Activated T-cell treated with anti-CD3 and anti-CD28 coated beads, Interleukin-2, amount 50 U/mL, for 4 hours (primary cell): ENCODE measurements around the gene DNAAF1. TPM values are rescaled to one million over a fixed set of nuclear protein-coding genes. Genes with fewer than 3 reads are reported as not detected.

Experiments used
- ATAC-seq, 2 donors: fragments of 200-7000 bp; cut with Tn5 transposase; one replicate each; pipeline ENCODE4 v1.10.0; 2021
- DNase-seq: peaks from one replicate; pipeline ENCODE4 v3.0.0-alpha.2; 2020
- H3K27me3 Mint-ChIP-seq: one replicate; pipeline ENCODE4 v1.8.0; 2021; ENCODE audit warnings: low read depth, mixed read lengths
- H3K36me3 Mint-ChIP-seq: one replicate; pipeline ENCODE4 v1.8.0; 2022; ENCODE audit warnings: mixed read lengths; ENCODE audit not compliant: insufficient read depth
- H3K4me1 Mint-ChIP-seq: one replicate; pipeline ENCODE4 v1.8.0; 2021; ENCODE audit warnings: low read depth, mixed read lengths
- H3K4me3 Mint-ChIP-seq: one replicate; pipeline ENCODE4 v1.8.0; 2021; ENCODE audit warnings: mild to moderate bottlenecking, moderate library complexity, mixed read lengths
- H3K9me3 Mint-ChIP-seq: one replicate; pipeline ENCODE4 v1.8.0; 2021; ENCODE audit warnings: mixed read lengths
- total RNA-seq, 3 donors: library from RNA; stranded (reverse); gene quantifications; one replicate each; pipeline ENCODE4 v1.2.1, GENCODE V29; 2021

DNAAF1 gene
- total RNA-seq, 3 donors from 2014 or later, result not detected

DNA sequence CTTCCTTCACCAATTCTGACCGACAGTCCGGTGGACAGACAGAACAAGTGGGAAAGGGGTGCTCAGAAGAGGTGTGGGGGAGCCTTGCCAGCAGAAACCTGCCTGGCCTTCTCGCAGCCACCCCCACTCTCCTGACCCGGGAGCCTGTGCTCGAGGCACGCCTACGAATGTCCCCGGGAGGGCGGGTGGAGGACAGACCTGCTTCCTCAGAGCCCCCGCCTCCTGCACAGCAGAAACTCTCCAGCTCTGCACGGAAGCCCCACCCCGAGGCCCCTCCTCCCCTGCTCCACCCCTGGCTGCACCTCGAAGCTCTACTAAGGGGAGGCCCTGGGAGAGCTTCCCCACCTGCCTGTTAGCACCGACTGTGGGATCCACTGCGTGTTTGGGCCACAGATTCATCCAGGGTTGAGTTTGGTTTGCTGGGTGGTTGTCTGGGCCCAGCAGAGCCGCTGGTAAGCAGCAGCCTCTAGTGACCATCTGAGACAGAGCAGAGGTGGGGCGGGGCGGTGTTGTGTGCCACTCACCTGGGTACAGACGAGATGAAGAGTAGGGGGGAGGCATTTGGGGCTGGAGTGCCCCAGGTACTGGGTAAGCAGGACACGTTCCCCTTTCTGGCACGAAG is 35.5 kb downstream of the DNAAF1 start:
- H3K4me1 Mint-ChIP-seq, result peaks cover 19% of the 10 kb centered on the region
- ATAC-seq, result no peak

DNA sequence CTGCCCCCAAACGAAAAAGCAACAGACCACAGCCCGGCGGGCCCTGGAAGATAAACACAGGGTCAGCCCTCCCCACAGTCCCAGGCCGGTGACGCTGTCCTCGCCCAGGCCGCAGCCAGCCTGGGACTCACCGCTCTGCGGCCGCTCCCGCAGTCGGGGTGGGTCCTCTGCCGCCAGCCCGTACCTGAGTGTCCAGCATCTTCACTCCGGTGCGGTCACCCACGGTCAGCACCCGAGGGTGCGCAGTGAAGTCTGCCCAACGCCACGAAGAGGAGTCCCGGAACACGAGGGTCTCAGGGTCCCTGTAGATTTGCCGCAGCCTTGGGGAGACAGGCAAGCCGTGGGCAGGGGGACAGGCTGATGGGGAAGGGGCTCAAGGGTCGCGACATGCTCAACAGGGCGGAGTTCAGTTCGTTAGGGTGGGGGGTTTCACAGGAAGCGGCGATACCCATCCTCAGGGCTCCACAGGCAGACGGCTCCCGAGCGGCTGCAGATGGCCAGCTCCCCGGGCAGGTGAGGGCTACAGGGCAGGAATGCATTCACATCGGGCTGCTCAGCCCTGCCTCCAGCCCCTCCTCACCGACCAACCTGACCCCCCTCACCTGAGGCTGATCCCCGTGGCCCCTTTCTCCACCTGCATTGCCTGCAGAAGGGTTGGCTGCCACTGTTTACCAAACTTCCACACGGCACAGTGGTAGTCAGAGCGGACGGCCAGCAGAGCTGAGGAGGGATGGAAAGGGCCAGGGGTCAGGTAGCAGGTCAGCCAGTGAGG is 36.2 kb downstream of the DNAAF1 start:
- Mint-ChIP-seq H3K27me3 (no peaks in the 10 kb centered on the region), H3K9me3 (no peaks in the 10 kb centered on the region), H3K36me3 (peaks cover 13% of the 10 kb centered on the region), H3K4me1 (peaks cover 21% of the 10 kb centered on the region), H3K4me3 (no peak overlapping the region)
- no peak for ATAC-seq
- DNase-seq, result no peak

More for the DNA sequence above, 35.5 kb downstream of the DNAAF1 start:
- Mint-ChIP-seq H3K9me3 (no peaks in the 10 kb centered on the region), H3K4me3 (no peak overlapping the region), H3K27me3 (no peaks in the 10 kb centered on the region), H3K36me3 (peaks cover 13% of the 10 kb centered on the region)
- no peak for DNase-seq

DNA sequence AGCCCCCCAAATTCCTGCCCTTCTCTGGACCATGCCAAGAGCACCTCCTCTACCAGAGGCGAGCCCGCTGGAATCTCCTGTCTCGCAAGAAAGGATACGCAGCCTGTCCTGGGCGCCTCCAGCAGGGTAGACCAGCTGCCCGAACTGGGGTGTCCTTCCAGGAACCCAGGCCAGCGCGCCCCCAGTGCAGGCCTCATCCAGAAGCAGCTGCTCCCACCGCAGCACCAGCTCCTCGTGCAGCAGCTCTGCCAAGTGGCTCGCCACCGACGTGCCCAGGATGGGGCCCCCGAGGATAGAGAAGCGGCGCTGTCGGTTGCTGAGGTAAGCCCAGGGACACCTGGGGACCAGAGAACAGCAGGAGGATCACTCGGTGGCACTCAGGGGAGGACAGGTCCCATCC is 37.0 kb downstream of the DNAAF1 start:
- Mint-ChIP-seq H3K4me3 (no peak overlapping the region), H3K4me1 (peaks cover 24% of the 10 kb centered on the region), H3K36me3 (peaks cover 13% of the 10 kb centered on the region), H3K27me3 (no peaks in the 10 kb centered on the region), H3K9me3 (no peaks in the 10 kb centered on the region)
- DNase-seq, result no peak
- no peak for ATAC-seq

DNA sequence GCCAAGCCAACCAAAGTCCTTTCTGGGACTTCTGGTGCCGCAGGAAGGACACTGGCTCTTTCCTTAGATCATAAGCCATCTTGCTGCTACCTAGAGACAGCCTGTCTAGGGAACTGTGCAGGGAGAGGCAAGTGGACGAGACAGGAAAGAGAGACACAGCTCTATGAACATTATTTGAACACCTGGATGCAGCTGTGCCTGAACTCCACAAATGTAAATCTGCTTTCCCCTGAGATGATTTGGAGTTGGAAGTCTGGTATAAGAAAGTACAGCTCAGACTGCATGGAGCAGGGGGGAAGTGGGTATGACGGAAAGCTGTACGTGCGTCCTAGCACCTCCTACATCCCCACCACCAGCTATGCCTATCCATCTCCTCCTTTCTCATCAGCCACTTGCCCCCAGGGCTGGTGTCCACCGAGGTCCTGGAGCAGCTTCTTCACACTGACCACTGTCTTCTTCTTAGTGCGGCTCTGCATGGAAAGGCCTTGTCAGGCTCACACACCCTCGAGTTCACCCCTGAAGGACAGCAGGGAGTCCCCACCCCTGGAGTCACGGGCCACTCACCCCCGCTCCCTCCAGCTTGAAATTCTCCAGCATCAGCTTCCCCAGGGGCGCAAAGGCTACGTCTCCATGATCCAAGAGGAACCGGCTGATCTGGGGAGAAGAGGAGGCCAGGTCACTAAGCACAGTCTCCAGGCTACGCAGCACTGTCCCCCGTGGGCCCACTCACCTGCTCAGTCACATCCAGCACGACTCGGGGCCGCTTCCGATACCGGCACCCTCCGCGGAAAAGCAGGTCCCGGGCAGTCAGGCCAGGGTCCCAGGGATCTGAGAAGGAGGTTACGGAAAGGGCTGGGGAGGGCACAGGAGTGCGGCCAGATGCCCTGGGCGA is 37.8 kb downstream of the DNAAF1 start:
- no peaks in the 10 kb centered on the region for H3K9me3 Mint-ChIP-seq
- H3K27me3 Mint-ChIP-seq, result no peaks in the 10 kb centered on the region
- peaks cover 22% of the 10 kb centered on the region for H3K4me1 Mint-ChIP-seq
- no peak overlapping the region for H3K4me3 Mint-ChIP-seq
- ATAC-seq (no peak), DNase-seq (no peak)
- peaks cover 13% of the 10 kb centered on the region for H3K36me3 Mint-ChIP-seq

DNA sequence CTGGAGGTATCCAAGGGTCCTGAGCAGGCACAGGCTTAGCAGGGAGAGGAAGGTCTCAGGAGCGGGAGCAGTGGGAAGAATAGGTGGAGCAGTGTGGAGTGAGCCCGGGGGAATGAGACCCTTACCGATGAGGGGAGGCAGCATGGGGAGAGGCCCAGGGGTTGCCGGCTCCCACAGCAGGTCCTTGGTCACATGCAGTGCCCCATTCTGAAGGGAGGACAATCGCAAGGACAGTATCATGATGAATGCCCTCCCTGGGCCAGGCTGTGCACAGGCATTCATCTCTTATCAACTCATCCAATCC is 38.4 kb downstream of the DNAAF1 start:
- Mint-ChIP-seq H3K27me3 (no peaks in the 10 kb centered on the region), H3K36me3 (peaks cover 13% of the 10 kb centered on the region)
- no peak for DNase-seq

DNA sequence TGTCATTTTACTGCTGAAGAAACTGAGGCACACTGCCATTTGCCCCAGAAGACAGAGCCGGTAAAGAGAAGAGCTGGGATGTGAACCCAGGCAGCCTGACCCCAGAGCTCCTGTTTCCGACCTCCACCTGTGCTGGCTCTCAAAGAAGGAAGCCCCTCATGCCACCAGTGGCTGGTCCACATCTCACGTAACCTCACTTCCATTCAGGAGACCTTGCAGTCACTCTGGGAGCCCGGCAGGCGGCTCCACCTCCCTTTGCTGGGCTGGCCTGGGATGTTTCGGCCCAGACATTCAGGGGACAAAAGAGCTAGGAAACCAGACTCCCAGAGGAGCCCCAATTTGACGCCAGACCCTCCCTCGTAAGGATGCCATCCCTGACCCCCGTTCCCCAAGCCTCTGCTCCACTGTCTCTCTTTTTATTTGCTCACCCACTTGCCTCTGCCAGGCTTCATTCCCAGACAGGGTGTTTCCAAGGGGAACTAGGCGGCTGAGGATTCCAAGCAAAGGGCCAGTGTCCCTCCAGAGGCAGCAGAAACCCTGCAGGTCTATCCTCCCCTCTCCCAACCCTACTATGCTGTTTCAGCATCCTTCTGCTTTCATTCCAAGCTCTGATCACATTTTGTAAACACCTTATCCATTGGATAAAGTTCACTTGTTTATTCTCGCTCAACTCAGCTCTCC is 38.9 kb downstream of the DNAAF1 start:
- ATAC-seq, result no peak
- Mint-ChIP-seq H3K9me3 (no peaks in the 10 kb centered on the region), H3K27me3 (no peaks in the 10 kb centered on the region), H3K4me3 (peak overlapping the region; percentile 94), H3K36me3 (peaks cover 13% of the 10 kb centered on the region), H3K4me1 (peaks cover 19% of the 10 kb centered on the region)
- no peak for DNase-seq

More for the DNA sequence above, 38.4 kb downstream of the DNAAF1 start:
- Mint-ChIP-seq H3K9me3 (no peaks in the 10 kb centered on the region), H3K4me1 (peaks cover 19% of the 10 kb centered on the region), H3K4me3 (no peak overlapping the region)
- ATAC-seq, result no peak

DNA sequence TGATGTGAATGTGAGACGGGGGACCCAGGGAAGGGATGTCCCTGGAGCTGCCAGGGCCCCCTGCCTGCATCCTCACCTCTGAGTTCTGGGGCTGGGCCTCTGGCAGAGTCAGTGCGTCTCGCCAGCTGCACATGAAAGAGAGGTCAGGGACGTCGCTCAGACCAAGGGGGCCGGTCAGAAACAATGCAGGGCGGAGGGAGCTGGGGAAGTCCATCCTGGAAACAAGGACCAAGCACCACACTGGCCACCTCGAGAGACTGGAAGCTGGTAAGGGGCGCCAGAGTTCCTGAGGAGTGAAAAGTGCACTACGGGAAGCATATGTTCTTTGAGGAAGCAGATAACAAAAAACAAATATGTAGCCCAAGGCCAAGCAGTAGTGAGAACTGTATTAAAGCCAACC is 39.7 kb downstream of the DNAAF1 start:
- H3K9me3 Mint-ChIP-seq, result no peaks in the 10 kb centered on the region
- H3K36me3 Mint-ChIP-seq, result peaks cover 13% of the 10 kb centered on the region
- H3K27me3 Mint-ChIP-seq, result no peaks in the 10 kb centered on the region
- no peak for DNase-seq
- peak overlapping the region; percentile 94 for H3K4me3 Mint-ChIP-seq
- no peak for ATAC-seq
- H3K4me1 Mint-ChIP-seq, result peaks cover 19% of the 10 kb centered on the region

DNA sequence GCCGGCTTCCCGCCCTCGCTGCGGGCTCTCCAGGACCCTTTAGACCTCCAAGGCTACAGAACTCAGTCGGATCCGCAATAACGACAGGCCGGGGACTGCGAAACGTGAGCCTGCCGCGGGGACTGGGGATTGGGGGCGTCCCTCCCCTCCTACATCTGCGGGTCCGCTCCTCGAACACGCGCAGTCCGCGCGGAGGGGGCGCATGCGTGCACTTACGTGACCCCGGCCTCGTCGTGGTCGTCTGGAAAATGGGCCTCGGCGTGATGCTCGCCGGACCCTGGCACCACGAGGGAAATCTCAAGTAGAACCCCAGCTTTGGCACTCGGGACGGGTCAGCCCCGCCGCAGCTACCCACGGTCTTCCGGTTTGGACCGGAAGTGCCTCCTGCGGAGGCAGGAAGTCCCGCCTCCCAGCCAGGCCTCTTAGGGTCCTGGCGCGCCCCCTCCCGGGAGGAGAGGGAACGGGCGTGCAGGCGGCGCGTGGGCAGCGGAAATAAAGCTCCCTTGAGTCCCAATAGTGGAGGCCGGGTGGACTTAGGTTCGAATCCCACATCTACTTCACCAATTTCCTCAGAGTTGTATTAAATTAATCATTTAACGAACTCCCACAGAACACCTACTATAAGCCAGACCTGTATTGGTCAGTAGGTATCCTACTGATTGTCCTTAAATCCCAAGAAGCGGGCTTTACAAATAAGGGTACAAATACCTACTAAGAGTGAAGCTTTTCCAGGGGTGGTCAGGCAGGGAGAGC is 41.8 kb downstream of the DNAAF1 start, which contains the start of gene TAF1C:
TAF1C (minus strand) TSS at position 373 of the 753 bp plus-strand sequence. CDS start 2,069 bp downstream, outside the sequence.
- Mint-ChIP-seq H3K4me3 (peak within 1 kb of the TSS; percentile 94), H3K27me3 (no peaks in the 10 kb centered on the region), H3K4me1 (peaks cover 19% of the 10 kb centered on the region), H3K9me3 (no peaks in the 10 kb centered on the region), H3K36me3 (peaks cover 13% of the 10 kb centered on the region)
- ATAC-seq, result peak; percentile 93 to 95
- peak; percentile 90 for DNase-seq

DNA sequence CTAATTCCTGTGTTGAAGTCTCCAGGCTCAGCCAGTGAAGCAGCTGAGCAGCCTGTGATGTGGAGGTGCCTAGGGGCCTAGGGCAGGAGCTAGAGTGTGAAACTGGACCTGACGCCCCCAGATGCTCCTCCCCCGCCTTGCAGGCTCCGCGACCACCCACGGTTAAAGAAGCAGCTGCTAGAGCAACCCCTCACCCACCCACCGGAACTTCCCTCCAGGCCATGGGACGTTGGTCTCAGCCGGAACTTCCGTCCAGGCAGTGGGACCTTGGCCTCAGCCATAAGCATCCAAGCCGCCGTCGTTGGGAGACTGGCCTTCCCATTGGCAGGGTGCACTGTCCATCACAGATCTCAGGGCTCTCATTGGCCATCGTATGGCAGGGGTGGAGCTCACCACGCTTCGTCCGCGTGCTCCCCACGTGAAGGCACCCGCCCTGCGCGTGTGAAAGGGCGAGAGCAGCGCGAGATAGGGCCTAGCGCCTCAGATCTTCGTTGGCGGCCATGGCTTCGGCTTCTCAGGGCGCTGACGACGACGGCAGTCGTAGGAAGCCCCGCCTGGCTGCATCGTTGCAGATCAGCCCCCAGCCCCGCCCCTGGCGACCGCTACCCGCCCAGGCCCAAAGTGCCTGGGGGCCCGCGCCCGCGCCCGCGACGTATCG is 45.8 kb downstream of the DNAAF1 start, which contains the start of gene ADAD2:
ADAD2 (plus strand) TSS at position 427 of the 658 bp plus-strand sequence; CDS start at position 501, 74 bp downstream.
- Mint-ChIP-seq H3K36me3 (no peaks in the 10 kb centered on the region), H3K9me3 (no peaks in the 10 kb centered on the region), H3K4me3 (no peak within 1 kb of the TSS), H3K27me3 (no peaks in the 10 kb centered on the region), H3K4me1 (peaks cover 20% of the 10 kb centered on the region)
- DNase-seq, result no peak
- ATAC-seq, result no peak

DNA sequence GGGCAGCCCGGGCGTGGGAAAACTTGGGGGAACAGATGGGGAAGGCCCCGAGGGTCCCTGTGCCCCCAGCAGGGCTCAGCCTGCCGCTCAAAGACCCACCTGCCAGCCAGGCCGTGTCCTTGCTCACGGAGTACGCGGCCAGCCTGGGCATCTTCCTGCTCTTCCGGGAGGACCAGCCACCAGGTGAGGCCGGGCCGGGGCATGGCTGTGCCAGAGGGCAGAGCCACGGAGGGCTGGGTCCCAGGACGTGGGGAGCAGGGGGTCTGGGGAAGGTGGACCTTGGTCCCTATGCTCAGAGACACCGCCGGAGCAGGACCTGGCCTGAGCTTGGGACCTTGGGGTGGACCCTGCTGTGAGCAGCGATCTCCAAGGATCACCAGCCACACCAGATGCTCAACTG is 46.4 kb downstream of the DNAAF1 start:
- no peak overlapping the region for H3K4me3 Mint-ChIP-seq
- peaks cover 19% of the 10 kb centered on the region for H3K4me1 Mint-ChIP-seq
- ATAC-seq, result no peak

DNA sequence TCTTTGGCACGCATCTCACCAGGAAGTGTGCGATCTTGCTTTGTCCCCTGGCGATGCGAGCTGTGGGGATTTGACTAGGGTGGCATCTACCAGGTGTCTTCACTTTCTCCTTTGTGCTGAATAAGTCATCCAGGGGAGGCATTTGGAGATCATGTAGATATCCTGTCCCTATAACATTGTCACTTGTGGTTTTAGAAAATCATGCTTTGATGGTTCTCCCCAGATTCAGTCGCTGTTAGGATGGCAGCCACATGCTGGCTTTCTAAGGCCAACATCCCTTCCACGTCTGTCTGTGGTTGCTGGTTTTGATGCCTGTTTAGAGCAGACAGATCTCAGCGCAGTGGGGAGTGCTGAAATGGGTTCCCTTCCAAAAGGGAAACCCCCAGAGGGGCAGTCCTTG is 48.4 kb downstream of the DNAAF1 start:
- Mint-ChIP-seq H3K9me3 (no peaks in the 10 kb centered on the region), H3K4me3 (no peak overlapping the region), H3K36me3 (no peaks in the 10 kb centered on the region), H3K4me1 (peaks cover 16% of the 10 kb centered on the region), H3K27me3 (no peaks in the 10 kb centered on the region)
- ATAC-seq (peak; percentile 15 to 25), DNase-seq (no peak)

More for the DNA sequence above, 46.4 kb downstream of the DNAAF1 start:
- Mint-ChIP-seq H3K27me3 (no peaks in the 10 kb centered on the region), H3K36me3 (no peaks in the 10 kb centered on the region), H3K9me3 (no peaks in the 10 kb centered on the region)
- DNase-seq, result no peak

DNA sequence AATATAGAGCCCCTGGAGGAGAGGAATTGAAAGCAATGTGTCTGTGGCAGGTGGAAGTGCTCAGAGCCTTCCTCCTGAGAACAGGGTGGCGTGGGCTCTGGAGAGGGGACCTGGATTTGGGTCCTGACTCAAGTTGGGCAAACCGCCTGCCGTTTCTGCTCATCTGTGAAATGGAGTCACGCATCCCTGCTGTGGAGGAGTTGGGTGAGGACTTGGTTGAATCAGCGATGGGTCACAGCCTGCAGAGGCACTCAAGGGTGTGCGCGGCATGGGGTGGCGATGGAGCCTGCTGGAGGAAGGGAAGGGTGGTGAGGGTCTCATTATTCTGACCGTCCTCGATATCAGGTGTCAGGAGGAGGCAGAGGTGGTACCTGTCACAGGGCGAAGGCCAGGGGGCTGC is 48.9 kb downstream of the DNAAF1 start:
- peak; percentile 15 to 49 for ATAC-seq
- Mint-ChIP-seq H3K27me3 (no peaks in the 10 kb centered on the region), H3K36me3 (no peaks in the 10 kb centered on the region), H3K4me1 (peaks cover 16% of the 10 kb centered on the region), H3K4me3 (peak overlapping the region; percentile 59), H3K9me3 (no peaks in the 10 kb centered on the region)
- DNase-seq, result no peak
